HCT116 (cell line): ENCODE measurements around the gene NPC2. TPM values are rescaled to one million over a fixed set of nuclear protein-coding genes. Genes with fewer than 3 reads are reported as not detected.

Experiments used
- ATAC-seq: fragments of 200-7000 bp; cut with Tn5 transposase; 2 replicates; pipeline ENCODE4 v1.9.1; 2020; ENCODE audit warnings: mild to moderate bottlenecking, moderate library complexity
- BruUV-seq: library from RNA; stranded (reverse); fragments of 400-500 nt; replicated peaks from 2 replicates; lab custom pipeline; 2021; lab: Mats Ljungman, UMichigan
- CTCF ChIA-PET: fragments of 300-600 bp; sonication (Branson Sonifier 250); formaldehyde crosslinking; loops from one replicate; lab custom pipeline; 2021; ENCODE audit warnings: antibody characterized with exemption; lab: Charles Lee
- POLR2A ChIA-PET: fragments of 300-600, 350-600 bp; sonication (Branson Sonifier 250); formaldehyde crosslinking; loops from one replicate; lab custom pipeline; 2021; ENCODE audit warnings: antibody characterized with exemption; lab: Charles Lee
- RAD21 ChIA-PET, 2 experiments: fragments of 300-600 bp; sonication (Branson Sonifier 250); formaldehyde crosslinking; loops; one replicate each; lab custom pipeline; 2023; ENCODE audit warnings: low total read pairs in 2 of 2; ENCODE audit not compliant: uncharacterized antibody in 2 of 2, unreplicated experiment in 2 of 2, low non-redundant PET in 1 of 2; lab: Charles Lee
- DNase-seq: peaks from one replicate; pipeline ENCODE4 v3.0.0-alpha.2; 2010; ENCODE audit warnings: low read depth, low spot score
- H2AFZ ChIP-seq: fragments of 200-600 bp; shearing (Covaris generic), sonication (generic); 2 replicates; pipeline ENCODE4 v1.6.1; 2017; ENCODE audit warnings: low read depth, mixed run types, mixed read lengths, antibody characterized with exemption, low read length; ENCODE audit not compliant: poor library complexity, severe bottlenecking
- H3K27ac ChIP-seq: 2 replicates; pipeline ENCODE4 v1.5.1; 2012; ENCODE audit warnings: low read depth, low read length
- H3K27me3 ChIP-seq: fragments of 200-600 bp; sonication (generic); 2 replicates; pipeline ENCODE4 v1.6.1; 2016; ENCODE audit warnings: mixed run types, low read length, mixed read lengths; ENCODE audit not compliant: insufficient read depth
- H3K36me3 ChIP-seq, 2 experiments: fragments of 200-500 bp in 1 of 2; fragments of 200-600 bp in 1 of 2; sonication (Bioruptor generic) in 1 of 2; sonication (generic) in 1 of 2; 2 replicates each; pipeline versions ENCODE4 v1.5.1 to v1.6.1; 2014 to 2016; ENCODE audit warnings: low read length in 2 of 2, inconsistent platforms in 1 of 2, mixed read lengths in 1 of 2, mixed run types in 1 of 2; ENCODE audit not compliant: insufficient read depth in 2 of 2, control insufficient read depth in 1 of 2
- H3K4me1 ChIP-seq, 2 experiments: fragments of 200-600 bp in 1 of 2; sonication (generic) in 1 of 2; 2 replicates each; pipeline versions ENCODE4 v1.5.1 to v1.6.1; 2012 to 2017; ENCODE audit warnings: low read length in 2 of 2, inconsistent platforms in 1 of 2, mild to moderate bottlenecking in 1 of 2, mixed read lengths in 1 of 2, mixed run types in 1 of 2, moderate library complexity in 1 of 2; ENCODE audit not compliant: insufficient read depth in 2 of 2, control insufficient read depth in 1 of 2
- H3K4me2 ChIP-seq: fragments of 200-600 bp; sonication (generic); 2 replicates; pipeline ENCODE4 v1.6.1; 2017; ENCODE audit warnings: mixed run types, low read length, mixed read lengths
- H3K4me3 ChIP-seq, 2 experiments: fragments of 200-600 bp in 1 of 2; sonication (generic) in 1 of 2; replicated peaks in 1 of 2; 2 replicates each; pipeline ENCODE4 v1.5.1; 2011 to 2016; ENCODE audit warnings: low read length in 2 of 2, control low read depth in 1 of 2, low read depth in 1 of 2, mild to moderate bottlenecking in 1 of 2, mixed read lengths in 1 of 2, mixed run types in 1 of 2
- H3K79me2 ChIP-seq: fragments of 200-600 bp; sonication (generic); 2 replicates; pipeline ENCODE4 v1.6.1; 2017; ENCODE audit warnings: mild to moderate bottlenecking, mixed run types, low read length, moderate library complexity, mixed read lengths; ENCODE audit not compliant: insufficient read depth
- H3K9ac ChIP-seq: fragments of 200-600 bp; sonication (generic); 2 replicates; pipeline ENCODE4 v1.6.1; 2016; ENCODE audit warnings: low read length, mixed read lengths
- H3K9me2 ChIP-seq: fragments of 200-600 bp; sonication (generic), shearing (Covaris generic); 2 replicates; pipeline ENCODE4 v1.6.1; 2017; ENCODE audit warnings: mixed run types, mild to moderate bottlenecking, moderate library complexity; ENCODE audit not compliant: insufficient read depth
- H3K9me3 ChIP-seq, 2 experiments: fragments of 200-500 bp in 1 of 2; fragments of 200-600 bp in 1 of 2; sonication (Bioruptor generic) in 1 of 2; sonication (generic) in 1 of 2; 2 replicates each; pipeline ENCODE4 v1.6.1; 2014 to 2017; ENCODE audit warnings: low read length in 2 of 2, mixed read lengths in 2 of 2, inconsistent platforms in 1 of 2, low read depth in 1 of 2, mild to moderate bottlenecking in 1 of 2, mixed run types in 1 of 2, moderate library complexity in 1 of 2; ENCODE audit not compliant: control insufficient read depth in 1 of 2, insufficient read depth in 1 of 2
- H4K20me1 ChIP-seq: fragments of 200-600 bp; sonication (generic), shearing (Covaris generic); 2 replicates; pipeline ENCODE4 v1.6.1; 2017; ENCODE audit warnings: mixed run types, mild to moderate bottlenecking, moderate library complexity; ENCODE audit not compliant: insufficient read depth
- CBX3 ChIP-seq: IDR thresholded peaks from 2 replicates; pipeline ENCODE4 v1.6.1; 2012; ENCODE audit warnings: low read depth
- CEBPB ChIP-seq: IDR thresholded peaks from 2 replicates; pipeline ENCODE4 v1.6.1; 2012; ENCODE audit warnings: low read depth
- EGR1 ChIP-seq: IDR thresholded peaks from 2 replicates; pipeline ENCODE4 v1.6.1; 2012; ENCODE audit warnings: low read depth
- ELF1 ChIP-seq: IDR thresholded peaks from 2 replicates; pipeline ENCODE4 v1.6.1; 2012; ENCODE audit warnings: low read depth, borderline replicate concordance
- EZH2 ChIP-seq: fragments of 200-600 bp; sonication (generic); IDR thresholded peaks from 2 replicates; pipeline ENCODE4 v1.6.1; 2017; ENCODE audit warnings: antibody characterized with exemption, mixed run types
- EZH2phosphoT487 ChIP-seq: fragments of 200-600 bp; IDR thresholded peaks from 2 replicates; pipeline ENCODE4 v1.6.1; 2018; ENCODE audit warnings: antibody characterized with exemption, borderline replicate concordance
- FOSL1 ChIP-seq: IDR thresholded peaks from 2 replicates; pipeline ENCODE4 v1.6.1; 2012; ENCODE audit warnings: low read depth
- JUND ChIP-seq: IDR thresholded peaks from 2 replicates; pipeline ENCODE4 v1.6.1; 2012
- POLR2A ChIP-seq: IDR thresholded peaks from 2 replicates; pipeline ENCODE4 v1.7.0; 2011; ENCODE audit warnings: borderline replicate concordance; ENCODE audit not compliant: insufficient read depth, insufficient read length; ENCODE audit errors: extremely low read depth
- RAD21 ChIP-seq: IDR thresholded peaks from 2 replicates; pipeline ENCODE4 v1.6.1; 2012; ENCODE audit warnings: low read depth, mild to moderate bottlenecking
- REST ChIP-seq: IDR thresholded peaks from 2 replicates; pipeline ENCODE4 v1.6.1; 2012; ENCODE audit warnings: low read depth
- SP1 ChIP-seq: IDR thresholded peaks from 2 replicates; pipeline ENCODE4 v1.6.1; 2012; ENCODE audit warnings: low read depth
- SRF ChIP-seq: IDR thresholded peaks from 2 replicates; pipeline ENCODE4 v1.6.1; 2012; ENCODE audit warnings: low read depth
- TCF7L2 ChIP-seq: IDR thresholded peaks from 2 replicates; pipeline ENCODE4 v1.7.0; 2011; ENCODE audit warnings: borderline replicate concordance, inconsistent platforms; ENCODE audit not compliant: insufficient read depth, insufficient read length; ENCODE audit errors: extremely low read depth
- ZBTB33 ChIP-seq: IDR thresholded peaks from 2 replicates; pipeline ENCODE4 v1.6.1; 2011; ENCODE audit warnings: mild to moderate bottlenecking, low read length, moderate library complexity; ENCODE audit not compliant: insufficient replicate concordance; ENCODE audit errors: extremely low read depth
- ZFX ChIP-seq: fragments of 450-650 bp; IDR thresholded peaks from 2 replicates; pipeline ENCODE4 v1.6.1; 2017
- ZNF274 ChIP-seq: fragments of 200-500 bp; sonication (Bioruptor generic); IDR thresholded peaks from 2 replicates; pipeline ENCODE4 v1.6.1; 2014; ENCODE audit warnings: mild to moderate bottlenecking, low read depth, low read length, inconsistent platforms
- intact Hi-C: fragments of 100-400 bp; cut with micrococcal nuclease; formaldehyde crosslinking; loops from 2 replicates; pipeline ENCODE4 v1.10.0; 2022
- total RNA-seq: library from RNA; stranded (reverse); gene quantifications from one replicate; pipeline ENCODE4 v1.2.1, GENCODE V29; 2021; ENCODE audit not compliant: unreplicated experiment
- TF ChIP-seq, protein P1 (sequence below): IDR thresholded peaks from 2 replicates; pipeline ENCODE4 v1.6.1; 2012
- TF ChIP-seq, protein P2 (sequence below), 3 experiments: fragments of 200-600 bp in 1 of 3; sonication (generic) in 1 of 3; IDR thresholded peaks in 2 of 3; conservative IDR thresholded peaks in 1 of 3; 2 replicates each; pipeline ENCODE4 v1.5.1; 2012 to 2017; ENCODE audit warnings: low read depth in 2 of 3, low read length in 2 of 3, antibody characterized with exemption in 1 of 3, borderline replicate concordance in 1 of 3, control low read depth in 1 of 3, mild to moderate bottlenecking in 1 of 3, mixed read lengths in 1 of 3, mixed run types in 1 of 3, moderate library complexity in 1 of 3; ENCODE audit not compliant: insufficient read depth in 1 of 3
- TF ChIP-seq, protein P3 (sequence below): IDR thresholded peaks from 2 replicates; pipeline ENCODE4 v1.6.1; 2012

Gene NPC2
- total RNA-seq, 1 experiment from 2014 or later, result 105 TPM

- RAD21 ChIA-PET, result no interaction called here
- Histone ChIP-seq H3K27me3 (no peaks in the 10 kb centered on the region), H3K36me3 (no peaks in the 10 kb centered on the region), H3K9me3 (no peaks in the 10 kb centered on the region), H3K4me3 (peak overlapping the region in 1 of 2 experiments; percentile 4; a peak in 1 of 4 replicates), H2AFZ (no peak overlapping the region), H4K20me1 (no peaks in the 10 kb centered on the region), H3K9ac (peak overlapping the region; percentile 20; the same call in 1 of the 2 replicates), H3K9me2 (no peaks in the 10 kb centered on the region), H3K79me2 (no peaks in the 10 kb centered on the region), H3K4me1 (peaks cover 0 to 20% of the 10 kb centered on the region in 2 experiments; a peak in 2 of 4 replicates), H3K4me2 (peak overlapping the region; percentile 61), H3K27ac (no peak overlapping the region)
- TF ChIP-seq CEBPB (no peak), CBX3 (no peak), POLR2A (no peak), JUND (no peak), REST (no peak), SP1 (no peak), RAD21 (no peak), SRF (no peak), ZNF274 (no peak), EZH2phosphoT487 (no peak), EGR1 (no peak), FOSL1 (no peak), ZBTB33 (no peak), TCF7L2 (no peak), ZFX (no peak), ELF1 (no peak), EZH2 (no peak)
- TF ChIP-seq, protein P1, sequence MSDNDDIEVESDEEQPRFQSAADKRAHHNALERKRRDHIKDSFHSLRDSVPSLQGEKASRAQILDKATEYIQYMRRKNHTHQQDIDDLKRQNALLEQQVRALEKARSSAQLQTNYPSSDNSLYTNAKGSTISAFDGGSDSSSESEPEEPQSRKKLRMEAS, result no peak
- TF ChIP-seq, protein P2, sequence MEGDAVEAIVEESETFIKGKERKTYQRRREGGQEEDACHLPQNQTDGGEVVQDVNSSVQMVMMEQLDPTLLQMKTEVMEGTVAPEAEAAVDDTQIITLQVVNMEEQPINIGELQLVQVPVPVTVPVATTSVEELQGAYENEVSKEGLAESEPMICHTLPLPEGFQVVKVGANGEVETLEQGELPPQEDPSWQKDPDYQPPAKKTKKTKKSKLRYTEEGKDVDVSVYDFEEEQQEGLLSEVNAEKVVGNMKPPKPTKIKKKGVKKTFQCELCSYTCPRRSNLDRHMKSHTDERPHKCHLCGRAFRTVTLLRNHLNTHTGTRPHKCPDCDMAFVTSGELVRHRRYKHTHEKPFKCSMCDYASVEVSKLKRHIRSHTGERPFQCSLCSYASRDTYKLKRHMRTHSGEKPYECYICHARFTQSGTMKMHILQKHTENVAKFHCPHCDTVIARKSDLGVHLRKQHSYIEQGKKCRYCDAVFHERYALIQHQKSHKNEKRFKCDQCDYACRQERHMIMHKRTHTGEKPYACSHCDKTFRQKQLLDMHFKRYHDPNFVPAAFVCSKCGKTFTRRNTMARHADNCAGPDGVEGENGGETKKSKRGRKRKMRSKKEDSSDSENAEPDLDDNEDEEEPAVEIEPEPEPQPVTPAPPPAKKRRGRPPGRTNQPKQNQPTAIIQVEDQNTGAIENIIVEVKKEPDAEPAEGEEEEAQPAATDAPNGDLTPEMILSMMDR (IDR thresholded peaks at IDR 0.05 in 2 of 3, conservative IDR thresholded peaks at IDR 0.05 in 1 of 3; ENCODE audit: borderline replicate concordance in 1 of 3, insufficient read depth in 1 of 3, low read depth in 2 of 3, low read length in 2 of 3), result no peak
- TF ChIP-seq, protein P3, sequence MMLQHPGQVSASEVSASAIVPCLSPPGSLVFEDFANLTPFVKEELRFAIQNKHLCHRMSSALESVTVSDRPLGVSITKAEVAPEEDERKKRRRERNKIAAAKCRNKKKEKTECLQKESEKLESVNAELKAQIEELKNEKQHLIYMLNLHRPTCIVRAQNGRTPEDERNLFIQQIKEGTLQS, result no peak
- POLR2A ChIA-PET, result no interaction called here
- BruUV-seq, result no TSS peak
- CTCF ChIA-PET, result interaction anchor here (1.4 kb wide), 1 partner anchor 8 kb away, joined by 4 read pairs; no protein-coding TSS in a partner anchor
- DNase-seq (no peak), ATAC-seq (no peak)
- intact Hi-C loops, result no loop called here
These were observed 17.3 kb upstream of the NPC2 start for GRCh38 chr14:74510223-74510931.
